Keratinocyte (primary cell): ENCODE data around the gene NMT1. TPM values are rescaled to one million over a fixed set of nuclear protein-coding genes. Genes with fewer than 3 reads are reported as not detected.

Experiments used
- DNase-seq: peaks from one replicate; pipeline ENCODE4 v3.0.0-alpha.2; 2011; ENCODE audit warnings: low read depth, missing footprints, low spot score
- FAIRE-seq: peaks from 2 replicates; lab custom pipeline; 2011; peaks lifted over from hg19 to GRCh38; lab: Jason Lieb, UNC
- H2AFZ ChIP-seq: 2 replicates; pipeline ENCODE4 v1.6.0; 2012; ENCODE audit warnings: low read length, control low read depth, inconsistent platforms; ENCODE audit not compliant: control insufficient read depth
- H3K27ac ChIP-seq: 2 replicates; pipeline ENCODE4 v1.5.1; 2011; ENCODE audit warnings: low read length; ENCODE audit not compliant: control insufficient read depth, insufficient read depth
- H3K27me3 ChIP-seq: 3 replicates; pipeline ENCODE4 v1.6.0; 2011; ENCODE audit warnings: low read length; ENCODE audit not compliant: control insufficient read depth, insufficient read depth; ENCODE audit errors: extremely low read depth
- H3K36me3 ChIP-seq, 2 experiments: 2 replicates in 1 of 2; 3 replicates in 1 of 2; pipeline ENCODE4 v1.5.1; 2011; ENCODE audit warnings: low read length in 2 of 2, mild to moderate bottlenecking in 1 of 2; ENCODE audit not compliant: control insufficient read depth in 2 of 2, insufficient read depth in 2 of 2; ENCODE audit errors: extremely low read depth in 1 of 2
- H3K4me1 ChIP-seq: 3 replicates; pipeline ENCODE4 v1.5.1; 2011; ENCODE audit warnings: low read length; ENCODE audit not compliant: control insufficient read depth, insufficient read depth; ENCODE audit errors: extremely low read depth
- H3K4me2 ChIP-seq: 3 replicates; pipeline ENCODE4 v1.6.0; 2011; ENCODE audit warnings: low read depth, low read length; ENCODE audit not compliant: control insufficient read depth, insufficient read depth; ENCODE audit errors: extremely low read depth
- H3K4me3 ChIP-seq, 3 experiments: fragments of 200-600 bp in 1 of 3; sonication (generic) in 1 of 3; 2 replicates in 2 of 3; 3 replicates in 1 of 3; pipeline ENCODE4 v1.5.1; 2011 to 2016; ENCODE audit warnings: low read length in 3 of 3, mild to moderate bottlenecking in 3 of 3, control low read depth in 2 of 3, inconsistent platforms in 1 of 3, low read depth in 1 of 3, mixed read lengths in 1 of 3, mixed run types in 1 of 3, moderate library complexity in 1 of 3; ENCODE audit not compliant: control insufficient read depth in 2 of 3, insufficient read depth in 2 of 3; ENCODE audit errors: extremely low read depth in 1 of 3
- H3K79me2 ChIP-seq: 2 replicates; pipeline ENCODE4 v1.6.0; 2012; ENCODE audit warnings: low read length; ENCODE audit not compliant: control insufficient read depth, insufficient read depth
- H3K9ac ChIP-seq: 3 replicates; pipeline ENCODE4 v1.6.0; 2011; ENCODE audit warnings: low read length; ENCODE audit not compliant: control insufficient read depth, insufficient read depth; ENCODE audit errors: extremely low read depth
- H3K9me1 ChIP-seq: 3 replicates; pipeline ENCODE4 v1.6.0; 2011; ENCODE audit warnings: low read length; ENCODE audit not compliant: control insufficient read depth, insufficient read depth; ENCODE audit errors: extremely low read depth
- H3K9me3 ChIP-seq: 2 replicates; pipeline ENCODE4 v1.5.1; 2012; ENCODE audit warnings: low read depth, low read length; ENCODE audit not compliant: control insufficient read depth
- H4K20me1 ChIP-seq: 3 replicates; pipeline ENCODE4 v1.6.0; 2011; ENCODE audit warnings: low read length; ENCODE audit not compliant: control insufficient read depth, insufficient read depth; ENCODE audit errors: extremely low read depth
- EZH2 ChIP-seq: IDR thresholded peaks from one replicate; pipeline ENCODE4 v1.6.1; 2012; ENCODE audit warnings: inconsistent platforms, mild to moderate bottlenecking, low read length, moderate library complexity
- dilution Hi-C: fragments of 300-500 bp; cut with MboI; formaldehyde crosslinking; loops from one replicate; pipeline ENCODE4 v1.7.0; 2020; ENCODE audit warnings: low sequenced_read_pairs; ENCODE audit not compliant: extremely low pct_ligation_motif_present
- polyA plus RNA-seq, 5 experiments: library from polyadenylated mRNA; depleted of rRNA in 3 of 5; stranded (reverse) in 3 of 5; stranded (forward) in 1 of 5; unstranded in 1 of 5; fragments of >200 nt; gene quantifications; 1 replicate in 1 of 5; 2 replicates in 3 of 5; 3 replicates in 1 of 5; pipeline versions ENCODE4 v1.2.1 to v1.2.3, GENCODE V29; 2011 to 2012; ENCODE audit warnings: missing spikeins in 2 of 5, low read depth in 1 of 5, low replicate concordance in 1 of 5
- TF ChIP-seq, protein P1 (sequence below), 3 experiments: IDR thresholded peaks in 1 of 3; conservative IDR thresholded peaks in 1 of 3; optimal IDR thresholded peaks in 1 of 3; 2 replicates in 2 of 3; 3 replicates in 1 of 3; pipeline versions ENCODE3 to v1.5.1; 2011; ENCODE audit warnings: low read length in 3 of 3, mild to moderate bottlenecking in 3 of 3, moderate library complexity in 2 of 3, control low read depth in 1 of 3, inconsistent platforms in 1 of 3; ENCODE audit not compliant: insufficient read depth in 2 of 3; ENCODE audit errors: extremely low read depth in 1 of 3

Gene NMT1
- polyA plus RNA-seq, 1 donor (not counting 4 experiments of a cell fraction or from before 2014, with no cell fraction given), result 101 TPM

DNA sequence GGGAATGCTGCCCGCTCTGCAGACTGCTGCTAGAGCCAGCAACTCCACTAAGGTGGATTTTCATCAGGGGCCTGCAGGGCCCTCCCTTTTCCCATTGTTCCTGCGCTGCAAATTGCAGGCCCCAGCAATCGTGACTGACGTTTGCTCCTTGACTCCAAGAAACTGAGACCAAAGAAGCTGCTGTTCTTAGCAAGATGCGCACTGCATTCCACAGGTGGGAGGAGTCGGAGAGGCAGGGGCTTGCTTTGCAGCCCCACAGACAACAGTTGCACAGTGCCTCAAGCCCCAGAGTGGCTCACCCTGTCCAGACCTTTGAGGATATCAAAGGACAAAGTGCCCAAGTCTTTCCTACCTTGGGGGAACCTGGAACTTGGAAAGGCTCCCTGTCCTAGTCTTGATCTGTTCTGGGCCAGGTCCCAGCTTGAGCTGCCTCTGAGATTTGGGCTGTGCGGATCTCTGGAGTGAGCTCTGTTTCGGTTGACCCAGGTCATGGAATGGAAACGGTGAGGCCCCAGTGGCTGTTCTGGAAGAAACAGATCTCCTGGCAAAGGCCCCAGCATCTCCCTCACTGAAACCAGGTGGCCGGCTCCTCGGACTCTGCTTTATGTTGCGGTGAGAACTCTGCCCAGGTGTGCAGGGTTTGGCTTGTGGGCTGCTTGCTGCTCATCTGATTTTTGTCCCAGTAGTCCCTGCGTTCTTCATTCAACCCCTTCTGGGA is 46.3 kb downstream of the NMT1 start:
- no peak overlapping the region for H3K9ac ChIP-seq
- DNase-seq, result no peak
- H3K27ac ChIP-seq, result no peak overlapping the region
- no peak for FAIRE-seq
- no peak overlapping the region for H2AFZ ChIP-seq
- H3K36me3 ChIP-seq, result peaks cover 50 to 57% of the 10 kb centered on the region in 2 experiments
- H3K27me3 ChIP-seq, result no peaks in the 10 kb centered on the region
- dilution Hi-C loops, result no loop called here
- H4K20me1 ChIP-seq, result peaks cover 9% of the 10 kb centered on the region
- no peak overlapping the region for H3K4me3 ChIP-seq
- H3K4me2 ChIP-seq, result no peak overlapping the region
- H3K9me1 ChIP-seq, result no peaks in the 10 kb centered on the region
- TF ChIP-seq, protein P1, sequence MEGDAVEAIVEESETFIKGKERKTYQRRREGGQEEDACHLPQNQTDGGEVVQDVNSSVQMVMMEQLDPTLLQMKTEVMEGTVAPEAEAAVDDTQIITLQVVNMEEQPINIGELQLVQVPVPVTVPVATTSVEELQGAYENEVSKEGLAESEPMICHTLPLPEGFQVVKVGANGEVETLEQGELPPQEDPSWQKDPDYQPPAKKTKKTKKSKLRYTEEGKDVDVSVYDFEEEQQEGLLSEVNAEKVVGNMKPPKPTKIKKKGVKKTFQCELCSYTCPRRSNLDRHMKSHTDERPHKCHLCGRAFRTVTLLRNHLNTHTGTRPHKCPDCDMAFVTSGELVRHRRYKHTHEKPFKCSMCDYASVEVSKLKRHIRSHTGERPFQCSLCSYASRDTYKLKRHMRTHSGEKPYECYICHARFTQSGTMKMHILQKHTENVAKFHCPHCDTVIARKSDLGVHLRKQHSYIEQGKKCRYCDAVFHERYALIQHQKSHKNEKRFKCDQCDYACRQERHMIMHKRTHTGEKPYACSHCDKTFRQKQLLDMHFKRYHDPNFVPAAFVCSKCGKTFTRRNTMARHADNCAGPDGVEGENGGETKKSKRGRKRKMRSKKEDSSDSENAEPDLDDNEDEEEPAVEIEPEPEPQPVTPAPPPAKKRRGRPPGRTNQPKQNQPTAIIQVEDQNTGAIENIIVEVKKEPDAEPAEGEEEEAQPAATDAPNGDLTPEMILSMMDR (optimal IDR thresholded peaks at IDR 0.05 in 1 of 3, IDR thresholded peaks at IDR 0.05 in 1 of 3, conservative IDR thresholded peaks at IDR 0.05 in 1 of 3; ENCODE audit: extremely low read depth in 1 of 3, insufficient read depth in 2 of 3, low read length in 3 of 3), result no peak
- TF ChIP-seq EZH2, result no peak
- peaks cover 14% of the 10 kb centered on the region for H3K4me1 ChIP-seq
- H3K9me3 ChIP-seq, result no peaks in the 10 kb centered on the region
- H3K79me2 ChIP-seq, result no peaks in the 10 kb centered on the region

DNA sequence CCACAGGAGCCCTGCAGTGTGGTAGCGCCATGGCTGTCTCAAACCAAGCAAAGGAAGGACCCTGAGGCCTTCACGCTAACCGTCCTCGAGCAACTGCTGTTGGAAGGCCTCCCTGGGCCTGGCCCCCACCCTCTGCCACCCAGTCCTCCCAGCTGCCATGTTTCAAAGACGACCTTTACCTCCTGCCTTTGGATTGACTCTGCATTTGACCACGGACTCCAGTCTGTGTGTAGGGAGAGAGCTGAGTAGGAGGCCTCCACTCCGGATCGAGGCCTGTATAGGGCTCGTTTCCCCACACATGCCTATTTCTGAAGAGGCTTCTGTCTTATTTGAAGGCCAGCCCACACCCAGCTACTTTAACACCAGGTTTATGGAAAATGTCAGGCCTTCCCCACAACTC is 46.9 kb downstream of the NMT1 start:
- Histone ChIP-seq H3K4me2 (no peak overlapping the region), H3K36me3 (peaks cover 50 to 58% of the 10 kb centered on the region in 2 experiments), H3K4me1 (peaks cover 8% of the 10 kb centered on the region), H3K27ac (no peak overlapping the region), H3K79me2 (no peaks in the 10 kb centered on the region), H3K4me3 (no peak overlapping the region), H4K20me1 (peaks cover 9% of the 10 kb centered on the region), H3K9ac (no peak overlapping the region), H3K9me3 (no peaks in the 10 kb centered on the region), H3K9me1 (no peaks in the 10 kb centered on the region), H2AFZ (no peak overlapping the region), H3K27me3 (no peaks in the 10 kb centered on the region)
- TF ChIP-seq EZH2, result no peak
- TF ChIP-seq, protein P1 (optimal IDR thresholded peaks at IDR 0.05 in 1 of 3, IDR thresholded peaks at IDR 0.05 in 1 of 3, conservative IDR thresholded peaks at IDR 0.05 in 1 of 3; ENCODE audit: extremely low read depth in 1 of 3, insufficient read depth in 2 of 3, low read length in 3 of 3), result no peak
- no peak for FAIRE-seq
- no peak for DNase-seq
- dilution Hi-C loops, result no loop called here
